Measurements from ENCODE around the gene MICU2. TPM values are rescaled to one million over a fixed set of nuclear protein-coding genes. Genes with fewer than 3 reads are reported as not detected.
A peak's percentile ranks its signal among the peaks of the same experiment; 100 is the strongest.

The MICU2 gene
- total RNA-seq, 2 experiments from 2014 or later, result 28.0 to 30.5 TPM

DNA sequence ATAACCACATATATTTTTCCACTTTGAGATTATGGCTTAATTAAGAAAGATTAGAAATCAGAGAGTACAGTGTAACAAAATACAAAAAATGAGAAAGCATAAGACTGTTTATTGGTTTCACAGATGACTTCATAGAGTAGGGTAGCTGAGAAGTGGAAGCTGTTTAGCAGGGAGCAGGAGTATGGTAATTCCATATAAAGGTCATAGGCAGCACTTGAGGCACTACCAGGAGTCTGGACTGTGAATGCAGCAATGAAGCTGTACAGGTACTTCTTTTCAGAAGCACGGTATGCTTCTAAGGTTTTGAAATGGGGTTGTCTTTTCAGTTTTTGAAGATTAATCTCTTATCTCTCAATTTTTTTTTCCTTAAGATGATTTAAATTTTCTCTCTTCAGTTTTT is 69.2 kb downstream of the MICU2 start:
- Mint-ChIP-seq H3K9me3 (no peaks in the 10 kb centered on the region), H3K36me3 (ENCODE audit: low read depth) (peaks cover 10% of the 10 kb centered on the region), H3K4me1 (ENCODE audit: low read depth) (peaks cover 26% of the 10 kb centered on the region), H3K4me3 (no peak overlapping the region), H3K27me3 (no peaks in the 10 kb centered on the region), H3K27ac (no peak overlapping the region)
- ChIA-PET POLR2A (no interaction called here), CTCF (no interaction called here)
- intact Hi-C loops (cut with micrococcal nuclease), result no loop called here
- no peak for DNase-seq
- TF ChIP-seq, protein P1, sequence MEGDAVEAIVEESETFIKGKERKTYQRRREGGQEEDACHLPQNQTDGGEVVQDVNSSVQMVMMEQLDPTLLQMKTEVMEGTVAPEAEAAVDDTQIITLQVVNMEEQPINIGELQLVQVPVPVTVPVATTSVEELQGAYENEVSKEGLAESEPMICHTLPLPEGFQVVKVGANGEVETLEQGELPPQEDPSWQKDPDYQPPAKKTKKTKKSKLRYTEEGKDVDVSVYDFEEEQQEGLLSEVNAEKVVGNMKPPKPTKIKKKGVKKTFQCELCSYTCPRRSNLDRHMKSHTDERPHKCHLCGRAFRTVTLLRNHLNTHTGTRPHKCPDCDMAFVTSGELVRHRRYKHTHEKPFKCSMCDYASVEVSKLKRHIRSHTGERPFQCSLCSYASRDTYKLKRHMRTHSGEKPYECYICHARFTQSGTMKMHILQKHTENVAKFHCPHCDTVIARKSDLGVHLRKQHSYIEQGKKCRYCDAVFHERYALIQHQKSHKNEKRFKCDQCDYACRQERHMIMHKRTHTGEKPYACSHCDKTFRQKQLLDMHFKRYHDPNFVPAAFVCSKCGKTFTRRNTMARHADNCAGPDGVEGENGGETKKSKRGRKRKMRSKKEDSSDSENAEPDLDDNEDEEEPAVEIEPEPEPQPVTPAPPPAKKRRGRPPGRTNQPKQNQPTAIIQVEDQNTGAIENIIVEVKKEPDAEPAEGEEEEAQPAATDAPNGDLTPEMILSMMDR (IDR thresholded peaks at IDR 0.05), result no peak
- no peak for ATAC-seq

DNA sequence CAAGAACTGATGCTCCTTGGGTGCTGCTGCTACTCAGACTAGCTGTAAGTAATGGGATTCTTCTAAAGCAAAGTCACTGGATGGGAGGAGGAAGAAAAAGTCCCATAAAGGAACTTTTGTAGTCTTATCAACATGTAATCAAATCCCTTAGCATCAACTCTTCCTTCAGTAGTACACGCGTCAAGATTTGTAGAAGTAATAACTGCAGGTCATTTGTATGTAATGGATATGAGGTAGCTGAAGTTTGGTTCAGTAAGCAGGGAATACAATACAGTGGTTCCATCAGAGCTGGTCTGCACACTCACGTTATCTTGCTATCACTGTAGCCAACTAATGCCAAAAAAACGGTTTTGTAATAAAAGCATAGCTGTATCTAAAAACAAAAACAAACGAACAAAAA is 72.5 kb downstream of the MICU2 start:
- Mint-ChIP-seq H3K27me3 (no peaks in the 10 kb centered on the region), H3K4me3 (no peak overlapping the region), H3K27ac (no peak overlapping the region), H3K4me1 (ENCODE audit: low read depth) (peaks cover 15% of the 10 kb centered on the region), H3K36me3 (ENCODE audit: low read depth) (peaks cover 5% of the 10 kb centered on the region), H3K9me3 (no peaks in the 10 kb centered on the region)
- intact Hi-C loops (cut with micrococcal nuclease), result no loop called here
- ATAC-seq (no peak), DNase-seq (no peak)
- TF ChIP-seq, protein P1 (IDR thresholded peaks at IDR 0.05), result no peak
- ChIA-PET CTCF (interaction anchor here (1.1 to 1.3 kb wide), 2 partner anchors 9 to 107 kb away, joined by 3 read pairs; no protein-coding TSS in a partner anchor), POLR2A (interaction anchor here (0.8 kb wide), 1 partner anchor 186 kb away, joined by 4 read pairs; no protein-coding TSS in a partner anchor)

DNA sequence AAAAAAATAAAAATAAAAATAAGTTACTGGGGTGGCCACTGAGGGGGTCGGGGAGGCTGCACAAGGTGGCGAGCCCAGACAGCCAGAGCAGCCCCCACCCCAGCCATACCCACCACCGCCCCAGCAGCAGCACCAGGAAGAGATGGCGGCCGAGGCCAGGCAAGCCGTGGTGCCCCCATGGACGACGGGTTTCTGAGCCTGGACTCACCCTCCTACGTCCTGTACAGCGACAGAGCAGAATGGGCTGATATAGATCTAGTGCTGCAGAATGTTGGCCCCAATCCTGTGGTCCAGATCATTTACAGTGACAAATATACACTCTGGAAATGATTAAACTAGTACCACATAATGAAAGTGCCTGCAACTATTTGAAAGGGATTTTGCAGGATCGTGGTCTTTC is 73.3 kb downstream of the MICU2 start:
- no peak for ATAC-seq
- intact Hi-C loops (cut with micrococcal nuclease), result no loop called here
- no peaks in the 10 kb centered on the region for H3K27me3 Mint-ChIP-seq
- TF ChIP-seq, protein P1 (IDR thresholded peaks at IDR 0.05), result no peak
- peaks cover 15% of the 10 kb centered on the region for H3K4me1 Mint-ChIP-seq (ENCODE audit: low read depth)
- ChIA-PET POLR2A (no interaction called here), CTCF (no interaction called here)
- DNase-seq, result no peak
- no peak overlapping the region for H3K4me3 Mint-ChIP-seq
- H3K27ac Mint-ChIP-seq, result no peak overlapping the region
- no peaks in the 10 kb centered on the region for H3K9me3 Mint-ChIP-seq
- peaks cover 6% of the 10 kb centered on the region for H3K36me3 Mint-ChIP-seq (ENCODE audit: low read depth)

DNA sequence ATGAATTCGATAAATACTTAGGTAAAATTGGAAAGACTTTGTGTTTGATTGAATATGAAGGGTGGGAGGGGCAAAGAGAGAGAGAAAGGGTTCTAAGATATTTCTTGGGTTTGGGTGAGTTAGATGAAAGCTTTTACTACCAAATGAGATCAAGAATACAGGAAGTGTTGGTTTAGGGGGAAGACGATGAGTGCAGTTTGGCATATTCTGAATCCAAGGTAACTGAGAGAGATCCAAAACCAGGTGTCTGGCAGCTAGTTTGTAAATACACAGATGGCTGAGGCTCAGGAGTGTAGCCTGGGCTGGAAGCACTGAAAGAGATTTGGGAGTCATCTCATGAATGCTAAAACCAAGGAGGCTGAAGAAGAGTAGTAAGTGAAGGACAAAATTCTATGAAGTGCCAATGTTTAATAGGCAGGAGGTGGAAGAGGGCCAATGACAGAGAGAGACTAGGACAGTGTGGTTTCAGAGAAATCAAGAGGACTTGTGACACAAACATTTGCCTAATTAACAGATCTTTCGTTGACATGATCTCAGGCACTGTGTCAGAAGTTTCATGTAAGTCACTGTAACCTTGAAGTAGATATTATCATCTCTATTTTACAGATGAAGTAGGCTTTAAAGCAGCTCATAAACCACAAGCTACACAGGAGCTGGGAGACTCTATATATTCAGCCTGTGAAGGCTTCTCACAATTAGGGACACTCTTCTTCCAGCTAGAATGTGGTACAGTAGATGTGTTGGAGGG is 74.7 kb downstream of the MICU2 start:
- DNase-seq (no peak), ATAC-seq (peak; percentile 75)
- ChIA-PET CTCF (interaction anchor here (1.0 kb wide), 1 partner anchor 141 kb away, joined by 3 read pairs; the partner anchor contains the start of gene FGF9), POLR2A (no interaction called here)
- Mint-ChIP-seq H3K4me3 (no peak overlapping the region), H3K9me3 (no peaks in the 10 kb centered on the region), H3K4me1 (ENCODE audit: low read depth) (peaks cover 12% of the 10 kb centered on the region), H3K27me3 (no peaks in the 10 kb centered on the region), H3K27ac (no peak overlapping the region), H3K36me3 (ENCODE audit: low read depth) (peaks cover 7% of the 10 kb centered on the region)
- TF ChIP-seq, protein P1 (IDR thresholded peaks at IDR 0.05), result no peak
- intact Hi-C loops (cut with micrococcal nuclease), result no loop called here

DNA sequence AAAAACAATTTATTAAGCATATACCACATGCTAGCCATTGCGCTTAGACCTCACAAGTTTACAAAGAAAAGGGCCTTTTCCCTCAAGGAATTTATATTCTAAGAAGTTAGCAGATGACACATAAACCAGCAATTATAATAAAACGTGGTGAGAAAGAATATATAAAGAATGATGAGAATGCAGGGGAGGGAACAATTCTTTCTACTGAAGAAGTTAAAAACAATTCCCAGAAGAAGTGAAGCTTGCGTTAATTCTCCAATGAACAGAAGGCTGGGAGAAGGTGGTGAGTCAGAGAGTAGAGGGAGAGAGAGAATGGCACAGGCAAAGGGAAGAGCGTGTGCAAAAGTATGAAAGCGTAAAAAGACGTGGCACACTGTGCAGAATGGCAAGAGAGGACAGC is 75.4 kb downstream of the MICU2 start:
- peaks cover 12% of the 10 kb centered on the region for H3K4me1 Mint-ChIP-seq (ENCODE audit: low read depth)
- POLR2A ChIA-PET, result no interaction called here
- DNase-seq (no peak), ATAC-seq (no peak)
- no peaks in the 10 kb centered on the region for H3K27me3 Mint-ChIP-seq
- intact Hi-C loops (cut with micrococcal nuclease), result no loop called here
- TF ChIP-seq, protein P1 (IDR thresholded peaks at IDR 0.05), result no peak
- peaks cover 7% of the 10 kb centered on the region for H3K36me3 Mint-ChIP-seq (ENCODE audit: low read depth)
- H3K9me3 Mint-ChIP-seq, result no peaks in the 10 kb centered on the region
- CTCF ChIA-PET, result interaction anchor here (1.0 kb wide), 1 partner anchor 142 kb away, joined by 3 read pairs; the partner anchor contains the start of gene FGF9
- H3K27ac Mint-ChIP-seq, result no peak overlapping the region
- H3K4me3 Mint-ChIP-seq, result no peak overlapping the region

Data from activated CD8-positive, alpha-beta T cell treated with anti-CD3 and anti-CD28 coated beads for 36 hours (primary cell).